HG02840 (cell line): ENCODE data around the gene CD2.
"Not testable (repeated sequence)": the region's sequence is repeated elsewhere in the genome, so short reads cannot be mapped to it uniquely, and the experiment has no call there.

ENCODE experiments used
- ATAC-seq: cut with Tn5 transposase; IDR thresholded peaks from one replicate; pipeline ENCODE4 v1.9.1; 2021; ENCODE audit warnings: mild to moderate bottlenecking, moderate library complexity, moderate number of reproducible peaks; ENCODE audit not compliant: unreplicated experiment, low FRiP score

Gene CD2

GRCh38 chr1:116756092-116756491 lies 1.9 kb downstream of the CD2 start:
- not testable (repeated sequence) for ATAC-seq

GRCh38 chr1:116758456-116758815 lies 4.2 kb downstream of the CD2 start:
- not testable (repeated sequence) for ATAC-seq

- ATAC-seq = no peak
Observed at GRCh38 chr1:116759636-116760035, 5.4 kb downstream of the CD2 start.

GRCh38 chr1:116760487-116760886 lies 6.3 kb downstream of the CD2 start:
- ATAC-seq = no peak

GRCh38 chr1:116760996-116761665 lies 6.9 kb downstream of the CD2 start:
- ATAC-seq = no peak

GRCh38 chr1:116762281-116762680 lies 8.1 kb downstream of the CD2 start:
- ATAC-seq = no peak

- no peak for ATAC-seq
Observed at GRCh38 chr1:116762781-116763115, 8.5 kb downstream of the CD2 start.

GRCh38 chr1:116763116-116763786 lies 9.0 kb downstream of the CD2 start:
- no peak for ATAC-seq

GRCh38 chr1:116763787-116764465 lies 9.7 kb downstream of the CD2 start:
- no peak for ATAC-seq

- no peak for ATAC-seq
Observed at GRCh38 chr1:116764466-116764898, 10.3 kb downstream of the CD2 start.

- ATAC-seq = no peak
Observed at GRCh38 chr1:116764906-116765862, 11.0 kb downstream of the CD2 start.

- ATAC-seq = no peak
Observed at GRCh38 chr1:116765962-116766361, 11.7 kb downstream of the CD2 start.

- no peak for ATAC-seq
Observed at GRCh38 chr1:116766616-116767469, 12.6 kb downstream of the CD2 start.

GRCh38 chr1:116767782-116768382 lies 13.7 kb downstream of the CD2 start:
- ATAC-seq = no peak

GRCh38 chr1:116768416-116769103 lies 14.3 kb downstream of the CD2 start:
- ATAC-seq = no peak

GRCh38 chr1:116769104-116769452 lies 14.8 kb downstream of the CD2 start:
- ATAC-seq = no peak

- no peak for ATAC-seq
Observed at GRCh38 chr1:116769561-116769977, 15.3 kb downstream of the CD2 start.

GRCh38 chr1:116769994-116770393 lies 15.8 kb downstream of the CD2 start:
- ATAC-seq = no peak

GRCh38 chr1:116770625-116771024 lies 16.4 kb downstream of the CD2 start:
- ATAC-seq = no peak
